Astrocyte of the cerebellum (primary cell): ENCODE results near the gene G0S2.

Source experiments
- DNase-seq: peaks from one replicate; pipeline ENCODE4 v3.0.0-alpha.2; 2011; ENCODE audit warnings: low read depth
- H3K4me3 ChIP-seq: 2 replicates; pipeline ENCODE4 v1.5.1; 2011; ENCODE audit warnings: mild to moderate bottlenecking, low read depth, low read length, moderate library complexity
- CTCF ChIP-seq: IDR thresholded peaks from 2 replicates; pipeline ENCODE4 v1.5.1; 2012; ENCODE audit warnings: low read length, low read depth, moderate library complexity, mild to moderate bottlenecking; ENCODE audit errors: missing control alignments
- in situ Hi-C: cut with HindIII; loops from 2 replicates; pipeline ENCODE4 v1.10.0; 2017; ENCODE audit warnings: low sequenced_read_pairs

Gene G0S2

GRCh38 chr1:209642816-209643215 lies 32.4 kb upstream of the G0S2 start:
- in situ Hi-C loops, result no loop called here
- H3K4me3 ChIP-seq, result no peak overlapping the region
- no peak for DNase-seq
- no peak for TF ChIP-seq CTCF

- in situ Hi-C loops, result no loop called here
- no peak for DNase-seq
- no peak overlapping the region for H3K4me3 ChIP-seq
- no peak for TF ChIP-seq CTCF
These were observed 31.8 kb upstream of the G0S2 start for GRCh38 chr1:209643285-209644020.

- TF ChIP-seq CTCF, result no peak
- in situ Hi-C loops, result no loop called here
- no peak for DNase-seq
- H3K4me3 ChIP-seq, result no peak overlapping the region
These were observed 29.4 kb upstream of the G0S2 start for GRCh38 chr1:209645574-209646452.

GRCh38 chr1:209646558-209646957 lies 28.7 kb upstream of the G0S2 start:
- no peak for DNase-seq
- no peak overlapping the region for H3K4me3 ChIP-seq
- in situ Hi-C loops, result no loop called here
- TF ChIP-seq CTCF, result peak; percentile 23

- H3K4me3 ChIP-seq, result no peak overlapping the region
- in situ Hi-C loops, result no loop called here
These were observed 28.1 kb upstream of the G0S2 start for GRCh38 chr1:209647156-209647555.

More at GRCh38 chr1:209647156-209647555, 28.1 kb upstream of the G0S2 start:
- DNase-seq, result no peak
- no peak for TF ChIP-seq CTCF
